CD14-positive monocyte (primary cell): ENCODE data around the gene TBXAS1. TPM values are rescaled to one million over a fixed set of nuclear protein-coding genes. Genes with fewer than 3 reads are reported as not detected.

Experiments used
- DNase-seq, 3 donors: peaks; one replicate each; pipeline ENCODE4 v3.0.0-alpha.2; 2011 to 2022
- H2AFZ ChIP-seq: 2 replicates; pipeline ENCODE4 v1.6.0; 2012; ENCODE audit warnings: mild to moderate bottlenecking, low read depth, low read length, inconsistent platforms; ENCODE audit not compliant: insufficient read depth, poor library complexity, severe bottlenecking
- H3K27ac ChIP-seq, 2 donors: 1 replicate in 1 of 2; 2 replicates in 1 of 2; pipeline ENCODE4 v1.5.1; 2012 to 2013; ENCODE audit warnings: low read length in 2 of 2, control low read depth in 1 of 2, inconsistent platforms in 1 of 2, low read depth in 1 of 2, mild to moderate bottlenecking in 1 of 2
- H3K27me3 ChIP-seq, 2 donors: one replicate each; pipeline versions ENCODE4 v1.6.0 to v1.6.1; 2011 to 2013; ENCODE audit warnings: low read length in 2 of 2; ENCODE audit not compliant: control insufficient read depth in 2 of 2, insufficient read depth in 2 of 2
- H3K36me3 ChIP-seq, 2 donors: replicated peaks in 1 of 2; 1 replicate in 1 of 2; 2 replicates in 1 of 2; pipeline versions ENCODE4 v1.5.1 to v1.6.1; 2012 to 2013; ENCODE audit warnings: low read length in 2 of 2, control low read depth in 1 of 2, inconsistent platforms in 1 of 2, mild to moderate bottlenecking in 1 of 2; ENCODE audit not compliant: insufficient read depth in 2 of 2, control insufficient read depth in 1 of 2
- H3K4me1 ChIP-seq, 2 donors: 1 replicate in 1 of 2; 2 replicates in 1 of 2; pipeline versions ENCODE4 v1.5.1 to v1.6.1; 2012 to 2013; ENCODE audit warnings: low read length in 2 of 2, control low read depth in 1 of 2, inconsistent platforms in 1 of 2, mild to moderate bottlenecking in 1 of 2, moderate library complexity in 1 of 2; ENCODE audit not compliant: insufficient read depth in 2 of 2, control insufficient read depth in 1 of 2
- H3K4me2 ChIP-seq: replicated peaks from 2 replicates; pipeline ENCODE3; 2012; ENCODE audit warnings: low read length, moderate library complexity, mild to moderate bottlenecking; ENCODE audit not compliant: poor library complexity, severe bottlenecking; ENCODE audit errors: extremely low read depth
- H3K4me3 ChIP-seq, 3 experiments: fragments of 200-600 bp in 1 of 3; sonication (generic) in 1 of 3; replicated peaks in 1 of 3; 1 replicate in 2 of 3; 2 replicates in 1 of 3; pipeline ENCODE4 v1.5.1; 2011 to 2013; ENCODE audit warnings: low read length in 3 of 3, mild to moderate bottlenecking in 3 of 3, control low read depth in 2 of 3, low read depth in 2 of 3, inconsistent platforms in 1 of 3, moderate library complexity in 1 of 3
- H3K79me2 ChIP-seq: 2 replicates; pipeline ENCODE4 v1.6.0; 2012; ENCODE audit warnings: mild to moderate bottlenecking, control low read depth, inconsistent platforms, low read length, moderate library complexity; ENCODE audit not compliant: insufficient read depth
- H3K9ac ChIP-seq: 2 replicates; pipeline ENCODE4 v1.6.0; 2017; ENCODE audit warnings: low read length, mild to moderate bottlenecking; ENCODE audit not compliant: insufficient read depth, poor library complexity, severe bottlenecking
- H3K9me3 ChIP-seq, 2 donors: replicated peaks in 1 of 2; 1 replicate in 1 of 2; 2 replicates in 1 of 2; pipeline versions ENCODE4 v1.5.1 to v1.6.1; 2012 to 2013; ENCODE audit warnings: low read length in 2 of 2, control low read depth in 1 of 2; ENCODE audit not compliant: control insufficient read depth in 1 of 2, insufficient read depth in 1 of 2
- H4K20me1 ChIP-seq: 2 replicates; pipeline ENCODE4 v1.6.0; 2012; ENCODE audit warnings: mild to moderate bottlenecking, low read length, control low read depth, moderate library complexity; ENCODE audit not compliant: insufficient read depth
- H3K27ac Mint-ChIP-seq, 7 donors: one replicate each; pipeline ENCODE4 v1.8.0; 2020; ENCODE audit warnings: mild to moderate bottlenecking in 7 of 7, mixed read lengths in 7 of 7, moderate library complexity in 6 of 7, inconsistent platforms in 2 of 7
- H3K27me3 Mint-ChIP-seq, 3 donors: one replicate each; pipeline ENCODE4 v1.8.0; 2021 to 2022; ENCODE audit warnings: low read depth in 3 of 3, mild to moderate bottlenecking in 3 of 3, mixed read lengths in 3 of 3, moderate library complexity in 3 of 3, inconsistent platforms in 1 of 3
- H3K36me3 Mint-ChIP-seq, 2 donors: one replicate each; pipeline ENCODE4 v1.8.0; 2020; ENCODE audit warnings: mixed read lengths in 2 of 2, inconsistent platforms in 1 of 2, mild to moderate bottlenecking in 1 of 2
- H3K4me1 Mint-ChIP-seq: one replicate; pipeline ENCODE4 v1.8.0; 2020; ENCODE audit warnings: mild to moderate bottlenecking, mixed read lengths
- H3K4me3 Mint-ChIP-seq, 2 donors: one replicate each; pipeline ENCODE4 v1.8.0; 2020; ENCODE audit warnings: mild to moderate bottlenecking in 2 of 2, mixed read lengths in 2 of 2, moderate library complexity in 1 of 2
- H3K9me3 Mint-ChIP-seq, 7 donors: one replicate each; pipeline ENCODE4 v1.8.0; 2020 to 2022; ENCODE audit warnings: mixed read lengths in 7 of 7, mild to moderate bottlenecking in 6 of 7, moderate library complexity in 6 of 7, inconsistent platforms in 2 of 7
- CTCF ChIP-seq: fragments of 200-600 bp; IDR thresholded peaks from one replicate; pipeline ENCODE4 v1.8.0; 2022; ENCODE audit warnings: antibody characterized with exemption, mild to moderate bottlenecking
- WGBS: methylation state at CpG from one replicate; pipeline ENCODE4 v1.1.5; 2013; ENCODE audit warnings: missing lambda C conversion rate; ENCODE audit not compliant: insufficient coverage; 5-methylcytosine and 5-hydroxymethylcytosine counted together
- intact Hi-C, 2 donors: fragments of 100-400 bp; cut with micrococcal nuclease; formaldehyde crosslinking; loops; one replicate each; pipeline versions ENCODE4 v1.15.0 to v1.15.1; 2023
- polyA plus RNA-seq, 3 donors: library from polyadenylated mRNA; depleted of rRNA in 1 of 3; unstranded in 2 of 3; stranded (reverse) in 1 of 3; fragments of 300-500 nt in 2 of 3; fragments of >200 nt in 1 of 3; fragmentation: Illumina TruSeq in 2 of 3; gene quantifications; 1 replicate in 2 of 3; 2 replicates in 1 of 3; pipeline ENCODE4 v1.2.3, GENCODE V29; 2012 to 2021

TBXAS1 gene
- polyA plus RNA-seq, 3 donors = 289 to 335 (median 298) TPM

GRCh38 chr7:140029072-140029471 lies 200.0 kb downstream of the TBXAS1 start:
- WGBS = no CpG with 5 or more reads among the region's 1 CpG
- Histone ChIP-seq H3K4me3 (no peak overlapping the region), H3K27ac (no peak overlapping the region), H3K36me3 (peaks cover 31 to 72% of the 10 kb centered on the region in 2 donors), H2AFZ (no peak overlapping the region), H3K9me3 (no peaks in the 10 kb centered on the region), H3K79me2 (no peaks in the 10 kb centered on the region), H3K4me2 (no peak overlapping the region), H3K4me1 (peaks cover 3 to 7% of the 10 kb centered on the region in 2 donors), H4K20me1 (peaks cover 53% of the 10 kb centered on the region), H3K9ac (no peak overlapping the region), H3K27me3 (no peaks in the 10 kb centered on the region)
- no peak for DNase-seq
- Mint-ChIP-seq H3K27me3 (peaks cover 0 to 2% (median 0%) of the 10 kb centered on the region in 3 donors), H3K27ac (no peak overlapping the region), H3K4me1 (peaks cover 6% of the 10 kb centered on the region), H3K4me3 (no peak overlapping the region), H3K9me3 (peaks cover 0 to 4% (median 0%) of the 10 kb centered on the region in 7 donors), H3K36me3 (peaks cover 78 to 86% of the 10 kb centered on the region in 2 donors)
- TF ChIP-seq CTCF = no peak
- intact Hi-C loops = no loop called here

DNA sequence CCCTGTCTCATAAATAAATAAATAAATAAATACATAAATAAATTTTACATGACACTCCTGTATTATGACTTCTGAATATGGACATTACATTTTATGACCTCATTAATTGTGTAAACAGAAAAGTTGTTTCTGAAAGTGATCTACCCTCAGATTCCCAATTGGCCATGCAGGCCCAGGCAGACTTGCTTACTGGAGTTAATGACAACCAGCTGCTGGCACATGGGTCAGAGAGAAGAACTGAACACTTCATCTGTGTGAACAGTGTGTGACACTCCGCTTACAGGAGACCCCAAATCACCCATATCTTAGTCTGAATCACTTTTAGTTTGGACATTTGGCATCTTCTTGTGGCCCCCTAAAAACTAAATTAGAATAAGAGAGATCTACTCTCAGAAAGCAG lies 202.3 kb downstream of the TBXAS1 start:
- H2AFZ ChIP-seq = no peak overlapping the region
- no peaks in the 10 kb centered on the region for H3K9me3 ChIP-seq
- no peak overlapping the region for H3K4me3 ChIP-seq
- WGBS = no CpG with 5 or more reads among the region's 1 CpG
- H3K27ac Mint-ChIP-seq = no peak overlapping the region
- no peaks in the 10 kb centered on the region for H3K79me2 ChIP-seq
- H3K9ac ChIP-seq = no peak overlapping the region
- H3K27ac ChIP-seq = no peak overlapping the region
- intact Hi-C loops = no loop called here
- peaks cover 21 to 74% of the 10 kb centered on the region in 2 donors for H3K36me3 ChIP-seq
- DNase-seq = no peak
- H3K36me3 Mint-ChIP-seq = peaks cover 75 to 88% of the 10 kb centered on the region in 2 donors
- H3K4me1 ChIP-seq = peaks cover 8 to 13% of the 10 kb centered on the region in 2 donors
- no peak for TF ChIP-seq CTCF
- peaks cover 0 to 4% (median 0%) of the 10 kb centered on the region in 7 donors for H3K9me3 Mint-ChIP-seq
- H3K4me1 Mint-ChIP-seq = peaks cover 14% of the 10 kb centered on the region
- H3K4me3 Mint-ChIP-seq = no peak overlapping the region
- H3K4me2 ChIP-seq = no peak overlapping the region
- peaks cover 48% of the 10 kb centered on the region for H4K20me1 ChIP-seq
- H3K27me3 ChIP-seq = no peaks in the 10 kb centered on the region
- H3K27me3 Mint-ChIP-seq = peaks cover 0 to 3% (median 0%) of the 10 kb centered on the region in 3 donors
